ENCODE data around the gene BMP6. TPM values are rescaled to one million over a fixed set of nuclear protein-coding genes. Genes with fewer than 3 reads are reported as not detected.

Gene BMP6
- total and polyA plus RNA-seq, 2 of the 4 experiments (the other 2 are of a cell fraction) = 0.18 to 0.19 TPM

DNA sequence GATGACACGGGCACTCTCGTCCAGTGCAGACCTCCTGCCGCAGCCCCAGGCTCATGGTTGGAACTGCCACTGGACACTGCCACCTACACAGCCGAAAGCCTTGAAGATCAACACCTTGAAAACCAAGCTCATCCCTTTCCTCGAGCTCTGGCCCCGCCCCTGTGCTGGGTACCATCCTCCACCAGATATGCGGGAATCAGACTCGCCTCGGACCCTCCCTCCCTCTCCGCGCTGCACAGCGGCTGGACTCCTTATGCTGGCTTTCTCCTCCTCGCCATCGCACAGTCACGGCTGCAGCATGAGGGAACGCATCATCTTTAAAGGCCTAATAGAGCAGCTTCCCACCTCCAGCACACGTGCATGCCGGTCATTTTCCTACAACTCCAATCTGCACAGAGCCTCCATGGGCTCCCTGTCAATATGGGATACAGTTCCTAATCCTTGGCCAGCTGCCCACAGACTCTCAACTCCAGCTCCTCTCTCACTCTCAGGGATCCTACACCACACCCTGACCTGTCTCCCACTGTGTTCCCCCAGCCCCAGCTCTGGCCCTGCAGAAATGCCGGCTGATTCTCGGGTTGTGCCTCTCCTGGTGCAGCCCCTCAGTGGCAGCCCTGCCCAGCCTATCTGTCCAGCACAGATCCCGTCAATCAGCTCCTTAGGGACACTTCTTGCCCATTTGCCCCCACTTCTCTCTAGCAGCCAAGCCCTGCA lies 161.5 kb downstream of the BMP6 start:
- no peak overlapping the region for H2BK5ac ChIP-seq (ENCODE audit: low read depth, low read length, poor library complexity, severe bottlenecking)
- DNase-seq (no peak), ATAC-seq (ENCODE audit: low read depth) (no peak)
- H3K14ac ChIP-seq (replicated peaks; ENCODE audit: low read depth, low read length) = no peak overlapping the region
- H3K18ac ChIP-seq (ENCODE audit: low read depth, low read length) = no peak overlapping the region
- no TSS peak for BruUV-seq (replicated peaks)
- no peak overlapping the region for H3K4me2 ChIP-seq (ENCODE audit: low read depth, low read length)
- POLR2A ChIA-PET (ENCODE audit: unreplicated experiment) = no interaction called here
- peaks cover 81% of the 10 kb centered on the region for H3K36me3 ChIP-seq (ENCODE audit: control insufficient read depth, insufficient read depth, low read length)
- in situ Hi-C loops (cut with MboI; ENCODE audit: low sequenced_read_pairs) (no loop called here), intact Hi-C loops (cut with micrococcal nuclease) (no loop called here), dilution Hi-C loops (cut with HindIII; ENCODE audit: low sequenced_read_pairs, unreplicated experiment) (no loop called here)
- no peak overlapping the region for H3K56ac ChIP-seq (ENCODE audit: extremely low read depth, insufficient read depth, low read length)
- no peak overlapping the region for H2BK120ac ChIP-seq (ENCODE audit: low read depth, low read length)
- H3K9me1 ChIP-seq (ENCODE audit: insufficient read depth, low read length) = no peaks in the 10 kb centered on the region; the same call in 1 of the 2 replicates
- no peaks in the 10 kb centered on the region for H3K27me3 ChIP-seq (ENCODE audit: control insufficient read depth, insufficient read depth, low read length)
- no peak overlapping the region for H2AK5ac ChIP-seq (ENCODE audit: low read depth, low read length)
- 98% methylated on average over 11 of the region's 21 CpGs; no CpG with 5 or more reads in 1 of the 2 experiments for whole genome bisulfite sequencing, 2 experiments (ENCODE audit: extremely low coverage in 2 of 2, insufficient read length in 1 of 2)
- no peaks in the 10 kb centered on the region for H3K9me3 ChIP-seq (ENCODE audit: control insufficient read depth, insufficient read depth, low read length)
- H3K4me3 ChIP-seq (ENCODE audit: insufficient read depth, low read depth, low read length) = no peak overlapping the region
- no peak overlapping the region for H4K5ac ChIP-seq (ENCODE audit: low read depth, low read length)
- TF ChIP-seq, protein P1, sequence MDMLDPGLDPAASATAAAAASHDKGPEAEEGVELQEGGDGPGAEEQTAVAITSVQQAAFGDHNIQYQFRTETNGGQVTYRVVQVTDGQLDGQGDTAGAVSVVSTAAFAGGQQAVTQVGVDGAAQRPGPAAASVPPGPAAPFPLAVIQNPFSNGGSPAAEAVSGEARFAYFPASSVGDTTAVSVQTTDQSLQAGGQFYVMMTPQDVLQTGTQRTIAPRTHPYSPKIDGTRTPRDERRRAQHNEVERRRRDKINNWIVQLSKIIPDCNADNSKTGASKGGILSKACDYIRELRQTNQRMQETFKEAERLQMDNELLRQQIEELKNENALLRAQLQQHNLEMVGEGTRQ (IDR thresholded peaks at IDR 0.05; ENCODE audit: low read depth, low read length) = no peak
- TF ChIP-seq MAZ (IDR thresholded peaks at IDR 0.05; ENCODE audit: borderline replicate concordance, low read depth, low read length) (no peak), RCOR1 (IDR thresholded peaks at IDR 0.05; ENCODE audit: insufficient replicate concordance, low read length) (no peak), BHLHE40 (IDR thresholded peaks at IDR 0.05; ENCODE audit: low read depth, low read length) (no peak), SMC3 (IDR thresholded peaks at IDR 0.05; ENCODE audit: low read depth, low read length) (no peak), RFX5 (IDR thresholded peaks at IDR 0.05; ENCODE audit: low read depth, low read length) (no peak), RAD21 (IDR thresholded peaks at IDR 0.05; ENCODE audit: low read length) (no peak), CHD1 (IDR thresholded peaks at IDR 0.05; ENCODE audit: low read depth, low read length) (no peak), CEBPB (IDR thresholded peaks at IDR 0.05; ENCODE audit: low read depth, low read length) (no peak), POLR2A (IDR thresholded peaks at IDR 0.05; ENCODE audit: low read depth, low read length) (no peak), NFE2L2 (IDR thresholded peaks at IDR 0.05; ENCODE audit: low read depth, low read length) (no peak), MXI1 (IDR thresholded peaks at IDR 0.05; ENCODE audit: borderline replicate concordance, low read depth, low read length) (no peak), MAFK (IDR thresholded peaks at IDR 0.05; ENCODE audit: low read depth, low read length) (no peak), FOS (IDR thresholded peaks at IDR 0.05; ENCODE audit: low read depth, low read length) (no peak)
- TF ChIP-seq, protein P2, sequence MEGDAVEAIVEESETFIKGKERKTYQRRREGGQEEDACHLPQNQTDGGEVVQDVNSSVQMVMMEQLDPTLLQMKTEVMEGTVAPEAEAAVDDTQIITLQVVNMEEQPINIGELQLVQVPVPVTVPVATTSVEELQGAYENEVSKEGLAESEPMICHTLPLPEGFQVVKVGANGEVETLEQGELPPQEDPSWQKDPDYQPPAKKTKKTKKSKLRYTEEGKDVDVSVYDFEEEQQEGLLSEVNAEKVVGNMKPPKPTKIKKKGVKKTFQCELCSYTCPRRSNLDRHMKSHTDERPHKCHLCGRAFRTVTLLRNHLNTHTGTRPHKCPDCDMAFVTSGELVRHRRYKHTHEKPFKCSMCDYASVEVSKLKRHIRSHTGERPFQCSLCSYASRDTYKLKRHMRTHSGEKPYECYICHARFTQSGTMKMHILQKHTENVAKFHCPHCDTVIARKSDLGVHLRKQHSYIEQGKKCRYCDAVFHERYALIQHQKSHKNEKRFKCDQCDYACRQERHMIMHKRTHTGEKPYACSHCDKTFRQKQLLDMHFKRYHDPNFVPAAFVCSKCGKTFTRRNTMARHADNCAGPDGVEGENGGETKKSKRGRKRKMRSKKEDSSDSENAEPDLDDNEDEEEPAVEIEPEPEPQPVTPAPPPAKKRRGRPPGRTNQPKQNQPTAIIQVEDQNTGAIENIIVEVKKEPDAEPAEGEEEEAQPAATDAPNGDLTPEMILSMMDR (conservative IDR thresholded peaks at IDR 0.05; ENCODE audit: low read depth, low read length) = no peak
- TF ChIP-seq, protein P3, sequence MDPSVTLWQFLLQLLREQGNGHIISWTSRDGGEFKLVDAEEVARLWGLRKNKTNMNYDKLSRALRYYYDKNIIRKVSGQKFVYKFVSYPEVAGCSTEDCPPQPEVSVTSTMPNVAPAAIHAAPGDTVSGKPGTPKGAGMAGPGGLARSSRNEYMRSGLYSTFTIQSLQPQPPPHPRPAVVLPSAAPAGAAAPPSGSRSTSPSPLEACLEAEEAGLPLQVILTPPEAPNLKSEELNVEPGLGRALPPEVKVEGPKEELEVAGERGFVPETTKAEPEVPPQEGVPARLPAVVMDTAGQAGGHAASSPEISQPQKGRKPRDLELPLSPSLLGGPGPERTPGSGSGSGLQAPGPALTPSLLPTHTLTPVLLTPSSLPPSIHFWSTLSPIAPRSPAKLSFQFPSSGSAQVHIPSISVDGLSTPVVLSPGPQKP (IDR thresholded peaks at IDR 0.05; ENCODE audit: borderline replicate concordance, low read depth, low read length) = no peak
- H3K23ac ChIP-seq (ENCODE audit: low read depth, low read length) = no peak overlapping the region
- no peak overlapping the region for H4K8ac ChIP-seq (ENCODE audit: low read depth in 2 of 2, low read length in 2 of 2)
- H2BK15ac ChIP-seq (ENCODE audit: low read depth, low read length) = no peak overlapping the region
- no peaks in the 10 kb centered on the region for H3K4me1 ChIP-seq (ENCODE audit: control insufficient read depth, insufficient read depth, low read length)
- H3K9ac ChIP-seq (ENCODE audit: low read depth, low read length) = no peak overlapping the region
- no peak overlapping the region for H3K27ac ChIP-seq (ENCODE audit: insufficient read depth, low read length)
- no peaks in the 10 kb centered on the region for H4K20me1 ChIP-seq (ENCODE audit: insufficient read depth, low read length)
- no peak overlapping the region for H2AK9ac ChIP-seq (replicated peaks; ENCODE audit: low read depth, low read length, poor library complexity)
- H3K4ac ChIP-seq (ENCODE audit: low read depth, low read length) = no peak overlapping the region
- CTCF ChIA-PET = no interaction called here
- no peak overlapping the region for H2BK20ac ChIP-seq (ENCODE audit: low read depth, low read length)
- H4K91ac ChIP-seq (ENCODE audit: insufficient read depth, low read depth, low read length) = no peak overlapping the region
- peaks cover 7 to 9% of the 10 kb centered on the region in 2 experiments for H3K79me1 ChIP-seq (ENCODE audit: low read depth in 1 of 2, low read length in 2 of 2)
- H2AFZ ChIP-seq (replicated peaks; ENCODE audit: low read length, poor library complexity) = no peak overlapping the region
